NCI-H748 (cell line): Measurements from ENCODE around the gene SLPI.

Source experiments
- DNase-seq: peaks from one replicate; lab custom pipeline; 2025; ENCODE audit not compliant: unreplicated experiment; lab: John Stamatoyannopoulos, UW

Gene SLPI, protein sequence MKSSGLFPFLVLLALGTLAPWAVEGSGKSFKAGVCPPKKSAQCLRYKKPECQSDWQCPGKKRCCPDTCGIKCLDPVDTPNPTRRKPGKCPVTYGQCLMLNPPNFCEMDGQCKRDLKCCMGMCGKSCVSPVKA

DNA sequence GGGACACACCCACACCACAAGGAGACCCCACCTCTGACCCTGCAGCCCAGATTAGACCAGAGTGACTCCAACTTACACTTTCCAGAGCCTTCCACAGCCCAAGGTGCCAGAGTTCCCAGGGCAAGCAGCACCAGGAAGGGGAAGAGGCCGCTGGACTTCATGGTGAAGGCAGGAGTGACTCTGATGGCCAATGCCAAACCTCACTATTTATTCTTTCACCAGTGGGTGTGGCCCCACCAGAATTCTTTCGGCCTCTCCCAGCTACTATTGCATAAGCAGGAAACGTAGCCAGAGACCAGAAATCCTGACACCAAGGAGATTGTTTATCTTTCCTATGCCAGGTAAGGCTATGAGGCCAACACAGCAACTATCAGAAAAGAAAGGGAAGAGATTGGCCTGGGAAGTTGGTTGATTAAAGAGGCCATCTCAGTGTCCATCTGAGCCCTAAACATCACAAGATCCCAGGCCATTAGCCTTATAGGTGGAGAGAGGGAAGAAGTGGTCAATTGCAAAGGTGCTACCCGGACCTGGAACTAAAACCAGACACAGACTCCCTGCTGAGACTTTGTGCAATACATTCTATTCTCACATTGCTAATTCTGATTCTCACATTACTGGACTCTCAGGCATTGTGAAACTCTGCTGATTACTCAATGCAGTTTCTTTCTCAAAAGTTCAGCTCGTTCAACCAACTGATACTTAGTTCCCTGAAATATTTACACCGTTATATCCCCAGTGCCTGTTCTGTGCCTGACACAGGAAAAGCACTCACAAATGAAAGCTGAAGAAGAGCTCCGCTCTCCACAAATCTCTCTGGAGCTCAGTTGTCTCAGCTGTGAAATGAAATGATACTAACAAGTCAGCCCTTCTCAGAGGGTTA is at the start of gene SLPI:
SLPI (minus strand) TSS at position 182 of the 880 bp plus-strand sequence; CDS start at position 161, 21 bp downstream.
- no peak for DNase-seq

DNA sequence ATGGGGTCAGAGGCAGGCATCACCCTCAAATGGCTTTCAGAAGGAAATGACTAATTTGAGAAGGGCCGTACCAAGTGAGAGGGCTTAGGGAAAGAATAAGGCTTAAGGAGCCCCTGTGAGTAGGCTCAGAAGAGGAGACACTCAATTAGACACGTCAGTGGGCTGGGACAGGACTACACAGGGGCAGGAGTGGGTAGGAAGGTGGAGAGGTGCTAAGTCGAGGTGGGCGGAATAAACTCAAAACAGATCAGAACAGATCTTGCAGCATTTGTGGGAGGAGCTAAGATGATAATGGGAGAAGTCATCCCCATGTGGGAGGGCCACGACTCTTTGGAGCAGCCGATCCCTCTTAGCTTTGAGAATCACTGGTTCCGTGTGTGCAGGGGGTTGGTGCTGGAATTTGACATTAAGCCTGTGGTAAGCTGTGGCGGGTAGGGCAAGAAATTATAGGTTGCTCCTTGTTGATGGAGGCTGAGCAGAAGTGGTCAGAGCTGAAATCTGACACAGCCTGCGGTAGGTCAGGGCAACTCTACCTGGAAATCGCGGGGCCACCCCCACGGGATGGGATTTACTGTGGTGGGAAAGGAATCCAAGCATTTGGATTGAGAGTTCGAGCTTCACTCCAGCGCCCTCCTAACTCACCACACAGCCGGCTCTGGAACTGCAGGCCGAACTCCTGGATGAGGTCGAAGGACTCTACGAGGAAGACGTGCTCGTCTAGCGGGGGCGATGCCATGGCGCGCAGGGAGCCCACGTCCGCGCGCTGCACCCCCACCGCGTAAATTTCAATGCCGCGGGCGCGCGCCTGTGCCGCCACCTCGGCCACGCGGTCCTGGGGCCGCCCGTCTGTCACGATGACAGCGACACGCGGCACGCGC is 49.5 kb upstream of the SLPI start:
- no peak for DNase-seq

DNA sequence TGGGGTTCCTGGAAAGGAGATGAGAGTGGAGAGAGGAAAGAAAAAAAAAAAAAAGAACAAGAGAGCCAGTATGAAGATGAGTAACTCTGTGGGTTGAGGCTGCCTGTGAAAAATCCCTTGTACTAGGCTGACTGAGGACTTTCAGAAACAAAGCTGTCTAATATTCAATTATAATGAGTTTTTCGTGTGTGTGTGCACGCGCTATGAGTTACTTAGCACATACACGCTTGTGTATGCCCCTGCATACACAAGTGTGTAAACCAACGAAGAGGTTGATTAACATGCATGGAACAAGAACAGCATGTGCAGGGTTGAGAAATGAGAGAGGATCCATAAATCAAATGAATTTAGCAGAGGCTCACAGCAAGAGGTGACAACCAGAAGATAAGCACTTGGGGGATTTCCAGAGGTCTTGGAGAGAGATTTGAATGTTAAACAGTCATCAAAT is 47.5 kb upstream of the SLPI start:
- no peak for DNase-seq

DNA sequence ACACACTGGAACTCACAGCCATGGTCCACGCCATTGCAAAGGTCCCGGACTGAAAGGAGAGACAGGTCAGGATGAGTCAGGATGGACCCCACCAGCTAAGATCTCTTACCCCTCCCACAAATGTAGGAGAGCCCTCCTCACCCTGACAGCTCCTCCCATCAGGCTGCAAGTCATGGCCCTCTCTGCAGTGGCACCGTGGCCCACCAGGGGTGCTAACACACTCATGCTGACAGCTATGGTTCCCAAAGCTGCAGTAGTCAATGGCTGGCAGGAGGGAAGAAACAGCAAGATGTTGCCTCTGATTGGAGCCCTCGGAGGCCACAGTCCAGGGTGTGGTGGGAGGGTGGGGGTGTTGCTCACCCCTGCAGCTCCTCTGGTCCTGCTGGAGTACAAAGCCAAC is 46.6 kb upstream of the SLPI start:
- no peak for DNase-seq

DNA sequence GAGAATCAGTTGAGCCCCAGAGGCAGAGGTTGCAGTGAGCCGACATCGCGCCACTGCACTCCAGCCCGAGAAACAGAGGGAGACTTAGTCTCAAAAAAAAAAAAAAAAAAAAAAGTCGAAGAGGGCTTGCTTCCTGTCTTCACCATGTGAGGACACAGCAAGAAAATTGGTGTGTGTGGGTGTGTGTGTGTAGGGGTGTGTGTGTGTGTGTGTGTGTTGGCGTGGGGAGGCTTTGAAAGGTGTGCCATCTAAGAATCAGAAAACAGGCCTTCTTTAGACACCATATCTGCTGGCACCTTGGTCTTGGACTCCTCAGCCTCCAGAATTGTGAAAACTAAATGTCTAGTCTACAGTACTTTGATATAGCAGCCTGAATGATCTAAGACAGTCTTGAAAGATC is 45.4 kb upstream of the SLPI start:
- no peak for DNase-seq

DNA sequence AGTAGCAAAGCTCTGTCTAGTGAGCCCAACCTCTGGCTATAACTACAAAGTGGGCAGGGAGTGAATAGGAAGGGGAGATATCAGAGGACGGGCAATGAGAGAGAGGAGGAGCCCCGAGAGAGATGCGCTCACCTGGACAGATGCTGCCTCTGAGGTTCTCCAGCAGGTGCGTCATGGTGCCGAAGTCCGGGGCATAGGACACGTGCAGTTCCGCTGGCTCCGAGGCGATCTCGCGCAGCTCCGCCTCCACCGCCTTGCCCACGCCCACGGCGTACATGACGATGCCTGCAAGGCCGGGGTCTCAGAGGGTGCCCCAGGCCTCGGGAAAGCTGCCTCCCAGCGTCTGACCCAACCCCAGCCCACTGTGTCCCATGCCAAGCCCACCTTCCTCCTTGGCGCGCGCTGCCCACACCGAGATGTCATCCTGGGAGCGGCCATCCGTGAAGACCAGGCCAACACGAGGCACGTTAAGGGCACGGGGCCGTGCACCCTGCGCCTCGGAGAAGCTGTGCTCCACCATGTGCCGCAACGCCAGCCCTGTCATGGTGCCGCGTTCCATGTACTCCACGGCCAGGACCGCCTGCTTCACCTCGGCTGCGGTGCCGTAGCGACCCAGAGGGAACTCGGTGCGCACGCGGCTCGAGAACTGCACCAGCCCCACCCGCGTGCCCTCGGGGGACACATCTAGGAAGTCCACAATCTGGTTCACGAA is 43.6 kb upstream of the SLPI start:
- no peak for DNase-seq

DNA sequence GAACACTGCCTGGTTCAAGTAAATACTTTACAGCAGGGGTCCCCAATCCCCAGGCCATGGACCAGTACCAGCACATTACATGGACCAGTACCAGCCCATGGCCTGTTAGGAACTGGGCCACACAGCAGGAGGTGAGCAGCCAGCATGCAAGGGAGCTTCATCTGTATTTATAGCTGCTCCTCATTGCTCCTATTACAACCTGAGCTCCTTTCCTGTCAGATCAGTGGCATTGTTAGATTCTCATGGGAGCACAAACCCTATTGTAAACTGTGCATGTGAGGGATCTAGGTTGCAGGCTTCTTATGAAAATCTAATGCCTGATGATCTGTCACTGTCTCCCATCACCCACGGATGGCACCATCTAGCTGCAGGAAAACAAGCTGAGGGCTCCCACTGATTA is 40.3 kb upstream of the SLPI start:
- DNase-seq, result no peak

DNA sequence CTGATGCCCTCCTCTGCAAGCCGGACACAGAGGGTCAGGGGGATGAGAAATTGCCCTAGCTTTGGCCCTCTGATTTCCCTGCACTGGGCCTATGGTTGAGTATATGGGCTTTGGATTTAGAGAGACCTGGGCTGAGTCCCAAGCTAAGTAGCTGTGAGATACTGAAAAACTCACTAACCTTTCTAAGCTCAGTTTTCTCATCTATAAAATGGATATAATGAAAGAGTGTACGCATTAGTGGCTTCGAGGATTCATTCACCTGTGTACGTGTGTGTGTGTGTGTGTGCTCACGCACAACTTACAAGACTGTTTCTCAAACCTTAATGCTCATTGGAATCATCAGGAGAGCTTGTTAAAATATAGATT is 39.6 kb upstream of the SLPI start:
- DNase-seq, result no peak

DNA sequence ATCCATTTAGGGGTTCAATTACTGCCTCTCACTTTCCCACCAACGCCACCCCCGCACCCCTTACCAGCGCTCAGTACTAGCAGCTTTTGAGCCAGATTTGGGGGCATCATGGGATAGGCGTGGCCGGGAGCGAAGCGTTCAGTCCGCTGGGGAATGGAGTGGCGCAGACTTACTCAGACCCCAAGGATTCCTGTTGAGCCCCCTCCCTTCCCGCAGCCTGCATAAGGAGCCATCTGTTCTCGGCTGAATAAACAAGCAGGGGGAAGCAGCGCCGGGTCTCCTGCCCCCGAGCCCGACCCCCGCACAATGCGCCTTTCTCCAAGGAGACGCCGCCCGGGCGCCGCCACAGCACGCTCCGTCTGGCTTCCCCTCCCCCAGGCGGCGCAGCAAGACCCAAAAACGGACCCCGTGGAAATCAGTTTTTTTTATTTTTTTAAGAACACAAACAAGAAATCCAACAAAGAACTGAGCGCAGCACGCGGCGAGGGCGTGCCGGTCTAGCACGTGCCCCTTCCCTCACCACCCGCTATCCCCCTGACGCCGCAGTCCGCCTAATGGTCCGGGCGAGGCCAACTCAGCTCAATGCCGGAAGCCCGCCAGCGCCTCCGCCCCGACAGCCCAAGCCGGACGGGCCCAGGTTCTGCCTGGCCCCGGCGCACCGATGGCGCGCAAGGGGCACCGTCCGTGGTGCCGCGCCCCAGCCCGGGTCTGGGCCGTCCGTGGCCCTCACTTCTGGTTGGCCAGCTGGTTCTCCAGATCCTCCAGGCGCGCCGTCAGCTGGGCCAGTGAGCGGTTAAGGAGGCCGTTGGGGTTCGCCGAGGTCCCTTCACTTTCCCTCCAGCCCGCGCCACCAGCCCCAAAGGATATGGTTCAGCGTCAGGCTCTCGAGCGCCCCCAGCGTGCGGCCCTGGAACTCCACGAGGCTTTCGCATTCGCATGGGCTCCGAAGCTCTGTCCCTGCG is 39.0 kb upstream of the SLPI start:
- peak; percentile 78 for DNase-seq

DNA sequence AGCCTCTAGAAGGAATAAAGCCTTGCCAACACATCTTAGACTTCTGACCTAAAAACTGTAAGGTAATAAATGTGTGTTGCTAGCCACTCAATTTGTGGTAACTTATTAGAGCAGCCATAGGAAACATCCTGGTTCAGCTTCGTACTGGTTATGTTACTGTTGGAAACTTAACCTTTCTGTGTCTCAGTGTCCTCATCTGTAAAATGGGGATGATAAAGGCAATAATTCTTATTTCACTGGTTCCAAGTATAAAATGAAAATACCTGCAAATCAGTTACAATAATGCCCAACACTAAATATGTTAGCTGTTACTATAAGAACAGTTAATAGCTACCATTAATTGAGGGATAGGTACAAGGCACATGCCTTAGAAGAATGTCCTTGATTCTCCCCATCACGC is 38.0 kb upstream of the SLPI start:
- DNase-seq, result no peak

DNA sequence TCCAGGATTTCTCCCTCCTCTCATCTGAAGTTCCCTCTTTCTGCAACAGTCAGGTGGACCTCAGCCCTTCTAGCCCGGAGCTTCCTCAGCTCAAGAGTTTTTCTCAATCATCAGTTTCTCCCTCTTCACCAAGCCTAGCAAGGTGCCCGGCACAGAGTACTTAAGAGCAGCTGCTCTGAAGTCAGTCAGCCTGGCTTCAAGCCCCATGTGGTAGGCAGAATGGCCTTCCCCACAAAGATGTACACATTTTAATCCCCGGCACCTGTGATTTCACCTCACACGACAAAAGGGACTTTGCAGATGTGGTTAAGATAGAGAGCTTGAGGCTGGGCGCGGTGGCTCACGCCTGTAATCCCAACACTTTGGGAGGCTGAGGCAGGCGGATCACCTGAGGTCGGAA is 37.2 kb upstream of the SLPI start:
- no peak for DNase-seq

DNA sequence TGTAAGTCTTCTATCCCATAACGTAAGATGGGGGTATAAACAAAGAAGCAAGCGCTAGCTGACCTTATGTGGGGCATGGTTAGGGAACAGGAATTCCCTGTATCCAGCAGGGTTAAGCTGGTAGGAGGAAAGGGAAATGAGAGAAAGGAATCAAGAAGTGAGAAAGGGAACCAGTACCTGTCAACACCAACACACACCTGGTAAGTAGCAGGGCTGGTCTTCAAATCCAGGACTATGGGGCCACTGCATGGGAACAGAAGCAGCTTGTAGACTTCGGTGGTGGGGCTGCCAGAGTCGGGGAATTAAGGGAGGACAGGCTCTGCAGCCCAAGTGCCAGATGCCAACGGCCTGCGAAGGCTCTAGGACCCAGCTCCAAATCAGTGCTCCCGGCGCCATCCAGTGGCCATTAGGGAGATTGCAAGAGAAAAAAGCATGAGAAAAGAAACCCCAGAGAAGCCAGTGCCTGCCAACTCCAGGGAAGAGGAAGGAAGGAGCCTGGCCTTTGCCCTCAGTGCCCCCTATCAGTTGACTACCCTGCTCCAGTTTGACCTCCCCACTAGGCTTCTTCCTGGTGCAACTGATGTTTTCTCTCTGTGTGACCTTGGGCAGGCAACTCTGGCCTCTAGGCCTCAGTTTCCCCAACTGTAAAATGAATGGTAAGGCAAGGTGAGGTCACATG is 36.5 kb upstream of the SLPI start:
- peak; percentile 66 for DNase-seq

DNA sequence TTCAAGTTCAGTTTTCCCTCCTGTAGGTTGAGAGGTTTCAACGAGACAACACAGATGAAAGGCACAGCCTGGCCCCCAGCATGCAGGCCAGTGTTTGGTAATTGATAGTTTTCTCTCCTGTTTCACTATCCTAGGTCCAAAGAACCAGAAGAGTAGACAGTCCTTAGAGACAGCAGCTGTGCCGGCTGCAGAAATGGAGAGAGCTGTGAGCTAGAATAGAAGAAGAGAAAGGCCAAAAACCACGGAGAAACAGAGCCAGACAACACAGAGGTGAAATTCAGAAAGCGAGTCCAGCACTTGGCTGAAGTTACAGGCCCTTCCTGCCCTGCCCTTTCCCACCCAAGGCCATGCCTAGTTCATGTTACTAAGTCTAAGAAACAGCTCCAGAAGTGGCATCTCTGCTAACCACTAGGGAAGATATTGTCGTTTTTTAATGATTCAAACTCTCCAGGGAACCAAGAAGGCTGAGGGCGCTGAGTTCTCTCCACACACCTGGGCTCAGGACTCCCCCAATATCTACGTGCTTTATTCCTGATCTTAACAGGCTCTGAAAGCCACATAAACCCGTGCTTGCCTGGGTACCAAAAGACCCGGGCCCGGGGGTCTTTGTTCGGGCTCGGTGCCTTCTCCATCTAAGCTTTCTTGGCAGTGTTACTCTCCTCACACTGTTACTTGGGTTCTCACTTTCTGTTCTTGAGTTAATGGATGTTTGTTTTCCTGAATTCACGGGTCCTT is 35.7 kb upstream of the SLPI start:
- no peak for DNase-seq

DNA sequence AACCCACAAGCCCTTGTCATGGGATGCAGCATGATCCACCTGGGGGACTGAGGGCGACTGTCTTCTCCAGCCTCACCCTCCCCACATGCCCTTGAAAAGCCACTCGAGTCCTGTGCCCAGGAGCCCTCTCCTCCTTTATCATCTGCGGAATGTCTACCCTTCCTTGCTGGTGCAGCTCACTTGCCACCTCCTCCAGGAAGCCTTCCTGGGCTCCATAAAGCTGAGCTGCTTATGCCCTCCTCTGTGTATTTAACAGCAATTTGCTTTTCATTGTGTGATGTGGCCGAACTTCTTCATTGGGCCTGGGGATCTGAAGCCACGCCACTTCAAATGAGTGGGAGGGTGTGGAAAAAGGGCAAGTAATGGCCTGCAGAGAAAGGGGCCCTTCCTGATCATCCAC is 34.5 kb upstream of the SLPI start:
- no peak for DNase-seq

DNA sequence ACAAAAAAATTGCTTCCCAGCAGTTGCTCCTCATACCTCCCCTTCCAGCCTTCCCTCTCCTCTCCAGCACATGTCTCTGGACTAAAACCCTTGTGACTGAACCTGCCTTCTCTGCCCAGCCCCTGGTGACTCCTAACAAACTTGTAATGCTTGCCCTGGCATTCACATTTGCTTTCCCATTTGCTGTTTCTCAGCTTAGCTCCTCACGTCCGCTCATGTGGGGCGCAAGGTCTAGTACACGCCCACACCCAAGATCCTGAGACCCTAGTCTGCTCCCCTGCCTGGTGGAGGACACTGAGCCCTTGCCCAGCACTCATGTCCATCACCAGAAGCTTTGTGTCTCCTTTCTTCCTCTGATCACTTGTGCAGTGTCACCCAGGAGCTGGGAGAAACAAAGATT is 34.0 kb upstream of the SLPI start:
- DNase-seq, result no peak

DNA sequence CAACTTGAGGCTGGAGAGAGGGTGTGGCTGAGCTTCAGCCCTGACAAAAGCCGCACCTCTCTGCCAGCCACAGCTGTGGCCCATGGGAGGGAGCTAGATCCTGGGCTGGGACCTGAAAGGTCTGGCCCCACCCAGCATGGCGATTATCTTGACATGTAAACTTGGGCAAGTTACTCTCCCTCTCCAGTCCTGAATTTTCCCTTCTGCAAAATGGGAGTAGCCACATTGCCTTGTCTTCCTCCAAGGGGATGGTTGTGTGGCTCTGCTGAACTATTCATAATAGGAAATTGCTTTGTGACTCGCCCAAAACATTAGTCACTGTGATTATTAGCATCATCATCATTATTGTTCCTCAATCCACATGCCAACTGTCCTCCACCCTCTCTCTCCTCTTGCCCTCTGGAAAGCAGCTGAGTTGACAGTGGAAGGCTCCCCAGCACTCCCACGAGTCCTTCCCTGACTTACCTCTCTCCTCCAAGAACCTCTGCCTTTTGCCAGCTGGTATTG is 29.2 kb upstream of the SLPI start:
- DNase-seq, result no peak

DNA sequence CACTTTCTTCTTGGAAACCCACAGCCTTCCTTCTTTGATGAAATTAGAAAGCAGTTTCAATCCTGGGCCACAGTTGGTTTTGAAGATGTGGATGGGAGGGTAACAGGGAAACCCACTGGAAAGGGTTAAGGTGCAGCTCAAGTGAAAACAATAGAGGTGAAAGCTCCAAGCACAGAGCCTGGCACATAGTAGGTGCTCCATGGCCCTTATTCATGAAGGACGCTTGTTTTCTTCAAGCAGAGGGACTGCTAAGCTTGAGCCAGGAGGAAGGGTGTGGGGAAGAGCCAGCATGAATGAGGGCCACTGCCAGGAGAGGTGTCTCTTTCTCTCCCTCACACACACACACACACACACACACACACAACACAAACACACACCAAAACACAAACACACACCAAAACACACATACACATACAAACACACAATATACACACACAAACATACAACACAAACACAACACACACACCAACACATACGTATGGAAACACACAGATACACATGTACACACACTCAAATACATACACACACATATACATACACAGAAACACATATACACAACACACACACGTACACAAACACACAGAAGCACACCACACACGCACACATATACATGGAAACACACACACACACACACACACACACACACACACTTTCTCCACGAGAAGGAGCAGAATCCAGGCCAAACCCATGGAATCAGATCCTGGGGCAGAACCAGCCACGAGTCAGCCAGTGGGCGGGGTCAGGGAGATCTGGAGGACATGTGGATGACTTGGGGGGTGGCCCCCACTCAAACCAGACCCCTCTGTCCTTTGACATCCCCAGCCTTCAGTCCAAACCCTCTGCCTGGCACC is 28.6 kb upstream of the SLPI start:
- DNase-seq, result no peak

DNA sequence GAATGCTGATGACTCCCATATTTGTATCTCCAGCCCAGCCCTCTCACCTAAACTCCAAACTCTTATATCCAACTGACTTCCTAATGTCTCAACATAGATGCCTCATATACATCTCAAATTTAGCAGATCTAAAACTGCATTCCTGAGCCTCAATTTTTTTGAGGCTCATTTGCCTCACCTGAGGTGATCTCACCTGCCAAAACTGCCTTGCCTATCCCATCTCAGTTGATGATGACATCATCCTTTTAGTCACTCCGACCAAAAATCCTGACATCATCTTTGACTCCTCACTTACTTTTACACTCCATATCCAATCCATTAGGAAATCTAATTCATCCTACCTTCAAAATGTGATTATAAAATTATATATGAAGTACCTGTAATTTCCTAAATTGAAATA is 25.6 kb upstream of the SLPI start:
- DNase-seq, result no peak
